DMS153 (cell line): Measurements from ENCODE around the gene SPATA12.
A peak's percentile ranks its signal among the peaks of the same experiment; 100 is the strongest.

ENCODE experiments used
- DNase-seq: peaks from one replicate; lab custom pipeline; 2025; lab: John Stamatoyannopoulos, UW

Gene SPATA12

GRCh38 chr3:57060089-57060821 is at the start of gene SPATA12:
Gene SPATA12 (plus strand): TSS chr3:57060664. CDS start chr3:57073695, 13,031 bp downstream.
- peak; percentile 41 for DNase-seq

DNA sequence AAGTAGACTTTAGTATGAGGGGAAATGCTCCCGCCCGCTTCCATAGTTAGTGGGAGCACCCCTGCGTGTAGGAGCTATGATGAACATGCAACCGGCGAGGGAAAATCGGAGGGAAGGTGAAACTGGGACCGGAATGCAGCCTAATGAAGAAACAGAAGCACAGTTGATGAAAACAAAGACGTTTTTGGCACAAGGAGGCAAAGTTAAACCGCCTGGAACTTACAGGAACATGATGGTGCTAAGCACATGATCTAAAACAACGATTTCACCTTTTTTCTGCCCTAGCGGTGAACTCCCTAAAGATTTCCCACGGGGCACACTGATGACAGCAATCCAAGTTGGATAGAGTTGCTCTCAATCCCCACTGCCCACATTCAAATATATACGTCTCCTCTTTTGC is 49.4 kb upstream of the SPATA12 start:
- no peak for DNase-seq

GRCh38 chr3:57012847-57013246 is 47.6 kb upstream of the SPATA12 start:
- DNase-seq = no peak

DNA sequence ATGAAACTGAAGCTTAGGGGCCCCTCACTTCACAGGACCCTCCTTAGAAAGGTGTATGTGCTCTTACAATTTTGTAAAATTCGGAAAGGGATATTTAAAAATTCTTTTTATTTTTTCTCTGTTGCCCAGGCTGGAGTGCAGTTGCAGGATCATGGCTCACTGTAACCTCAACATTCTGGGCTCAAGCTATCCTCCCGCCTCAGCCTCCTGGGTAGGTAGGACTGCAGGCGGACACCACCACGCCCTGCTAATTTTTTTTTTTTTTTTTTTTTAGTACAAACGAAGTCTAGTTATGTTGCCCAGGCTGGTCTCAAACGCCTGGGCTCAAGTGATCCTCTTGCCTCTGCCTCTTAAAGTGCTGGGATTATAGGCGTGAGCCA is 45.1 kb upstream of the SPATA12 start:
- DNase-seq = no peak

DNA sequence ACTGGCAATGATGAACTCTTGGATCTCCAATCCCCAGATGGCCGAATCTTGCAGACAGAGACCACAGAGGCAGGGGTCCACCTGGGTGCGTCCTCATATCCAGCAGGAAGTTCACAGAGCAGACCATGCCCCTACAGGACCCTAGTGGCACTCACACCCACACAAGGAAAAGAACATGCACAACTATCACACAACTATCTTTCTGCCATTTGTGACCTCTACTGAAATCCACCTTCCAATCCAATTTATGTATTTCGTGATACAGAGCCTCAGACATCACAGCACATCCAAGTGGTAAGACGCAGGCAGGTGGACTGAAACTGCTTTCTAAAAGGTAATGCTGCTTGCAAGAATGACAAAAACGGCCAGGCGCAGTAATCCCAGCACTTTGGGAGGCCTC is 44.6 kb upstream of the SPATA12 start:
- DNase-seq = no peak

- no peak for DNase-seq
These were observed 43.0 kb upstream of the SPATA12 start for GRCh38 chr3:57017459-57017845.

DNA sequence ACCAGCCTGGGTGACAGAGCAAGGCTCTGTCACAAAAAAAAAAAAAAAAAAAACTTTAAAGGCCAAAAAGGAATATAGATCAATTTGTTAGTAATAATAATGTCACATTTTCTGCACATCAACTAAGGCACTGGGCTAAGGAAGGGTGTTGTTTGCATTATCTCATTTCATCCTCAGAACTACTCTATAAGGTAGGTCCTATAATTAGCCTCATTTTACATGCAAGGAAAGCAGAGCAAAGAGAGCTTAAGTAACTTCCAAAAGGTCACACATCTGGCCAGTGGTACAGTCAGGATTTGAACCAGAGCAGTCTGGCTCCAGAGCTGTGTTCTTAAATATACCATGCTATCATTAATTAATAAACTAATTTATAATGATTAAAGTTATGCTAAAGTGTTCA is 42.2 kb upstream of the SPATA12 start:
- no peak for DNase-seq

DNA sequence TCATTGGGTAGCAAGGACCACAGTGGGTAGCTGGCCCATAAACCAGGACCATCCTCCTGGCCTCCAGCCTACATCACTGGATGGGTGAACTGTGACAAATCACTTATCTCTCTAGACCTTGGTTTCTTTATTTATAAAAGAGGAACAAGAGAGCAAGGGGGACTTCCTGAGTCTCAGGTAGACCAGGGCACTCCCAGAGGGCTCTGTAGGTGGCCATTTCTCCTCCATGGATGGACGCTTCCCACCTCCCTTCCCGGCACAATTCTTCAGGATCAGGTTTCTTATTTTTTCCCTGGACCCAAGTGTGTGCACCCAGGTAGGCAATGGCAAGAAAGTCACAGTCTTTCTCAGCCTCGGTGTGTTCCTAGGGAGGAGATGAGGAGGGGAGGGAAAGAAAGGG is 41.4 kb upstream of the SPATA12 start:
- no peak for DNase-seq

GRCh38 chr3:57025237-57025636 is 35.2 kb upstream of the SPATA12 start:
- DNase-seq = no peak

DNA sequence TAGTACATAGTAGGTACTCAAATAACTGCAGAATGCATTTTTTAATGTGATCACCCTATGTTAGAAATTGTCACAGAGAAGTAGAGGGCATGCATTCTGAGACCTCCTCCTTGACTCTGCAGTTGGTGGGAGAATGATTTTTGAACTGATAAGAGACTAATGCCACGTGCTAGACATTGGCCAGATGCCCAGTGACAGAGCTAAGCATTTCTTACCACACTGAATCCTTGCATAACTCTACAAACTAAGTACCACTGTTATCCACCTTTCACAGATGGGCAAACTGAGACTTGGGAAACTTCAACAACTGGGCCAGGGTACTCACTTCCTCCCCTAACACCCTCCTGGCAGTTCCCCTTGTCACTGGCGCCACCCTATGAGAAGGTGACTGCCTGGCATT is 33.5 kb upstream of the SPATA12 start:
- DNase-seq = no peak

- no peak for DNase-seq
These were observed 31.1 kb upstream of the SPATA12 start for GRCh38 chr3:57029383-57029782.

- peak; percentile 38 for DNase-seq
These were observed 30.5 kb upstream of the SPATA12 start for GRCh38 chr3:57029924-57030323.

DNA sequence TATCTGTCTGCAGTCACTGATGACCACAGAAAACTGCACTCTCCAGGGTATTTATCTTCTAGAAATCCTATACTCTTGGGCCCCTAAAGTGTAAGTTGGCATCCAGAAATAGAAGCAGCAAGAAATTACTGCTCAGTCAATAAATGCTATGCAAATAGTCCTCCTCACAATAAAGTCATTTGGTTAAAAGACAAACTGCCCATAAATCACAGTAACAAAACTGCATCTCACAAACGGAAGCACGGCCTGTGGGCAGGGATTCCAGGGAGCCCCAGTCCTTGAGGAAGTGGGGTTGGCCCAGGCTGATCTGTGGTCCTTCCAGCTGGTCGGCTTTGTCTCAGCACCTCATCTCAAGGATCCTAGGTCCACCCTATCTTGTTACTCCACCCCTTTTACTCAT is 29.7 kb upstream of the SPATA12 start:
- peak; percentile 6 for DNase-seq

DNA sequence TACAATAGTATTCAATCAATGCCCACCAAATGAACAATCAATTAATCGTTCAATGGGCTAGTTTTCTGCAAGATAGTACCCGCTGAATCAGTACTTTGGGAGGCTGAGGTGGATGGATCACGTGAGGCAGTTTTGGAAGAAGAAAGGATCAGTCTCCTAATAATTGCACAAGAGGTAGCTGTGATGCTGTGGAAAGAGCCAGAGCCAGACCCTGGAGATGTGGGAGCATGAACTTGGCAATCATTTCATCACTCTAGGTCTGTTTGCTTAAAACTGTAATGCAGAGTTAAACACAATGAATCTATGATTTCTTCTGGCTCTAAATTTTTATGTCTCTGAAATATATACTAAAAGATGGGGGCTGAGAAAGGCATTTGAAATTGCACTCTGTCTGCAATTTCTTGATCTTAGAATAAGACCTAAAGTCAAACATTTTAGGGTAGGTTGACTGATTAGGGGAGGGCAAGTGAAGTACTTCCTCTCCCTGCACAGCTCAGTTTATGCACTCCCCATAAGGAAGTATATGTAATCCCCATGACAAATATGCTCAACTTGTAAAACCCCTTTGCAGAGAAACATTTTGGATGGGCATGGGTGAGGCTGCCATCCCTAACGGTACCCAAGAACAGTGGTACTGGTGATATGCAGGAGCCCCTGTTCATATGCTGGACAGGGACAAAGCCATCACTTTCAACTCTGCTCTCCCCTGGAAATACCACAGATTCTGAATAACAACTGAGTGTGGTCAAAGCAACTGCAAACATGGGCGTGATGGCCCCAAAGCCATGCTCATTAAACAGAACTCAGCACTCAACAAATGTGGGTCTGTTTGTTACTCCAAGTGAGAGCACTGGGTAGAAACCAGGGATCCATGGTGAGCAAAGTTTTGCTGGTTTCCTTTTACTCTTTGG is 28.6 kb upstream of the SPATA12 start:
- no peak for DNase-seq

GRCh38 chr3:57036952-57037351 is 23.5 kb upstream of the SPATA12 start:
- DNase-seq = no peak

DNA sequence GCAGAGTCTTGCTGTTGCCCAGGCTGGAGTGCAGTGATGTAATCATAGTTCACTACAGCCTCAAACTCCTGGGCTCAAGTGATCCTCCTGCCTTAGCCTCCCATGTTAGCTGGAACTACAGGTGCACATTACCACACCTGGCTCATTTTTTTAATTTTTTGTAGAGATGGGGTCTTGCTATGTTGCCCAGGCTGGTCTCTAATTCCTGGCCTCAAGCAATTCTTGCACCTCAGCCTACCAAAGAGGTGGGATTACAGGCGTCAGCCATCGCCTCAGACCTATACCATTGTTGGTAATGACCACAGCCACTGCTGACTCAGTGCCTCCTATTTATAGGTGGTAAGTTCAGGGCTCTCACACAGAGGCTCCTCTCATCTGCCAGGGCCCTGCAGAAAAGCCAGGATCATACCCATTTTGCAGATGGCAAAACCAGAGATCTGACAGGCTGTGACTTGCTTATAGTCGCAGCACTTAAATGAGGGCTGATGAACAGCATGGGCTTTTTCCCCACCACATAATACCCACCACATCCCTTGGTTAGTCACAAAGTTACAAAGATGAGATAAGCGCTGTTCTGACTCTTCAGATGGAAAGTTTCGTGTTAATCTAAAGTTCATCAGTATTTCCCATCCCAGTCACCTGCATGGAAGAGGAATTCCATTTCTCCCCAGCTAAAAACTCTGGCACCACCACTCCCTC is 21.8 kb upstream of the SPATA12 start:
- no peak for DNase-seq

GRCh38 chr3:57041674-57042073 is 18.8 kb upstream of the SPATA12 start:
- no peak for DNase-seq

- no peak for DNase-seq
These were observed 16.9 kb upstream of the SPATA12 start for GRCh38 chr3:57043518-57043917.

DNA sequence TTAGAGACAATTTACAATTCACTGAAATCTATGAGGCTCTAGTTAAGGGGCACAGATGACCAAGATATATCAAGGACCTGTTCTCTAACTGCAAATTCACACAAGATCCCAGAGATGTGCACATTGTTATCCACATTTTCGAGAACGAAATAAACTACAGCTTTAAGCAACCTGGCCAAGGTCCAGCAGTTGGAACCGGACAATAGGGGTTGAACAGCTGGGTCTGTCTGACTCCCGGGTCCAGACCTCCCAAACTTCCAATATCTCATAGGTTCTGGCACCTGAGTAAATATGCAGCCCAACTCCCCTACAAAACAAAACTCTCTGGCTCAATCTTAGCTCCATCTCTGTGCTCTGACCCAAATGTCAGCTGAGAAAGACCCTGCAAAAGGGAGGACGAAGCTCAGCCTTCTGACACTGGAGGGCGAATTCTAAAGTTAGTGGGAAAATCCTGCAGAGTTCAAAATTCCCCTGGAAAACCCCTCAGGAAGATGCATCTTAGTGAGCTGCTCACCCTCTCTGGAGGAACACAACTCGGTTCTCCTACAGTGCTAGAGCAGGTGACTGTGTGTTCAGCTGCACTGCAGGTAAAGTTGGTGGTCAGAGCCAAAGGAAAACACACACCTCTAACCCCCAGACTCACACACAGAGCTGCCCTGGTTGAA is 14.2 kb upstream of the SPATA12 start:
- no peak for DNase-seq

DNA sequence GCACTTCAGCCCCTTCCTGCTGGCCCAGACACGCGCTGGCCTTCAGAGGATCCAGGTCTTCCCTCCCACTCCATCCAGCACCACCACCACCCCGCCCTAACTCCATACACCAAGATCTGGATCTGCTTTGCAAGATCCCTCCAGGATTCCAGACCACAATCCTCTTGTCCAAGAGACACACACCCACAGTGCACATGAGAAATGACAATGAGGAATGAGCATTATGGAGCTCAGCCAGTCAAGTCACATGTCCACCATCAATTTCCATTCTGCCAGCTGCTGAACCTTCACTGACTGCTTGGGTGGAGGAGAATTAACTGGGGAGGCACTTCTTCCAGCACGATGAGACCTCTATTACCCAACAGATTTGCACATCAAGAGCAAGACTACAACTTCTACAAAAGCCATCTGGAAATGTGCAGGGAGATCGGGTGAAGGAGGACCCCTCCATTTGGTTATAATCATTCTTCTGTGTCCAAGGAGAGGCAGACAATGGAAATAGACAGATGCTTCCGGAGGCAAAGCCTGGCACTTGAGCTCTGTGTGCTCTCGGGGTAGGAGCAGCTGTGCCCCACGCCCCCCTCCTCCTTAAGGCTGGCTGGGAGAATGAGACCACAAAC is 12.3 kb upstream of the SPATA12 start:
- DNase-seq = peak; percentile 25

DNA sequence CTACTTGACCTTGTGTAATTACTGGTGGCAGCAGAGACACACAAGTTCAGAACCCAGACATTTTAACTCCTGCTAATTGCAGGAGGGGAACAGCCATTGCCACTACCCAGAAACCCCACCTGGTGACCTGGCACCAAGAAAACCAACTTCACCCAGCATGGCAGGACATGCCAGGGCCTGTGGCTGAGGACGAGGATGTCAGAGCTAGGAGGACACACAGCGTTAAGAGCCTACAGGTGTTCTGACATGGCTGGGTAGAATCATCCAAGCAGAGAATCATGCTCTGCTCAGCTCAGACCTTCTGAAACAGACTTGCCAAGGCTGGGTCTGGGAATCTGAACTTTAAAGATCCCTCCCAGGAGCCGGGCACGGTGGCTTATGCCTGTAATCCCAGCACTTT is 11.7 kb upstream of the SPATA12 start:
- no peak for DNase-seq

- no peak for DNase-seq
These were observed 7.8 kb upstream of the SPATA12 start for GRCh38 chr3:57052662-57053061.
